ENCODE measurements around the gene TRMT61A. TPM values are rescaled to one million over a fixed set of nuclear protein-coding genes. Genes with fewer than 3 reads are reported as not detected.

Gene TRMT61A
- total and polyA plus RNA-seq, 2 experiments from 2014 or later, result 13.3 to 15.0 TPM

DNA sequence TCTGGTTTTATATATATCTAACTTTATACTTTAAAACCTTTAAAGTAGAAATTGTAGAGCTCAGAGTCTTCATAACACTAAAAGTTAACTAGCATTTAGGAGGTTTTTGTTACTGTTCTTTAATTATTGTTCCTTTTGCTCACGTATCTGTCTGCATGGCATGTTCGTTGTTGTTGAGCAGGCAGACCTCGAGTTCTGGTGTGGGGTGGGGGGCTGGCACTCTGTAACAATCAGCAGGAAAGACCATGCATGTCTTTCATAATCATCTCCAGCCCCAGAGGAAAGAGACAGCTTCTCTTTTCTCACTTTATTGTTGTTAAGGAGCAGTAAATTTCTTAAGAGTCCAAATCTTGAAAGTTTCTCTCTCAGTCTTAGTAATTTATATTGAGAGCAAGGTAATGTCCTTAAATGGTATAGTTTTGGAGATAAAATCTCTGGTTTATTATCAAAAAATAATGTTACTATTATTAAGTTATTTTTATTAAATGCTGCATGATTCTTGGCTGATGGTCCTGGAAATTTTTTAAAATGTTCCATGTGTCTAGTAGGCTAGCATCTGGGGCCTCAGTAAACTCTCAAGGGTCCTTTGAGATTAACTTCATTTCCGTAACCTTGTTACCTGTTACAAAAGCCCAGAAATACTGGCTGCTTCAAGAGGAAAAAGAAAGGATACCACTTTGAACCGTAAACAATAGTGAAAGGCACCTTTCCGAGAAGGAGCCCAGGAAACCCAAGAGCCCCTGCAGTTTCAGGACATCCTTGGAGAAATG, 36.7 kb upstream of the TRMT61A start:
- no peak for DNase-seq
- H4K20me1 ChIP-seq (ENCODE audit: insufficient read depth), result no peaks in the 10 kb centered on the region
- peaks cover 28% of the 10 kb centered on the region; the same call in 1 of the 2 replicates for H3K36me3 ChIP-seq (ENCODE audit: low read depth)
- H3K9me3 ChIP-seq (ENCODE audit: low read depth), result no peaks in the 10 kb centered on the region
- no peaks in the 10 kb centered on the region for H3K9me2 ChIP-seq (ENCODE audit: insufficient read depth)
- peak overlapping the region; percentile 27; the same call in 1 of the 2 replicates for H3K9ac ChIP-seq
- WGBS, 2 experiments (ENCODE audit: low coverage in 1 of 2, low lambda C conversion rate in 2 of 2, missing lambda C conversion rate in 2 of 2), result 46 to 54% methylated on average over 6 of the region's 6 CpGs
- H3K27me3 ChIP-seq (replicated peaks; ENCODE audit: insufficient read depth), result no peaks in the 10 kb centered on the region
- peak overlapping the region; percentile 75 for H3K27ac ChIP-seq
- no peak overlapping the region for H3K4me2 ChIP-seq (ENCODE audit: unreplicated experiment)
- H2AFZ ChIP-seq, result no peak overlapping the region
- peaks cover 23% of the 10 kb centered on the region for H3K4me1 ChIP-seq (ENCODE audit: insufficient read depth)
- no peak for TF ChIP-seq EZH2 (IDR thresholded peaks at IDR 0.05; ENCODE audit: insufficient read depth, poor library complexity, severe bottlenecking)
- TF ChIP-seq EZH2phosphoT487 (IDR thresholded peaks at IDR 0.05; ENCODE audit: insufficient read depth, low read depth), result no peak
- H3K4me3 ChIP-seq, result no peak overlapping the region
- in situ Hi-C loops (cut with MboI), result no loop called here
- peaks cover 61% of the 10 kb centered on the region for H3K79me2 ChIP-seq (ENCODE audit: insufficient read depth)
- peaks cover 5% of the 10 kb centered on the region for H3F3A ChIP-seq (ENCODE audit: insufficient read depth)

DNA sequence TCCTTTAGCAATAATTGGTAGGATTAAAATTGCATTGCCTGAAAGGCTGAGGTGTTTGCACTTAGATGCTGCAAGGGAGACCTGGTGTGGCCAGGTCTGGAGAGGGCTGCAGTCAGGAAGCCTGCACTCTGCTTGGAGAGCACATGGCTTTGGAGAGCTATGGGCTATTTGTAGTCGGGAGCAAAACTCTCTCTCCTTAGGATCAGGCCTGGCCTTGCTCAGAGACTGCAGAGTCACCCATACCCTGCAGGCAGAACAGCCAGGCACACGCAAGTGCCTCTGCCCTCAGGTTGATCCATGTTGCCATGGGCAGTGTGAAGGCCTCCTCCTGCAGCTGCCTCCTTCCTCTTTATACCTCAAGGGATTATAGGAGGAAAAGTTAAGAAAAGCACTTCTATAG, 33.1 kb upstream of the TRMT61A start:
- Histone ChIP-seq H3F3A (ENCODE audit: insufficient read depth) (peaks cover 22% of the 10 kb centered on the region), H4K20me1 (ENCODE audit: insufficient read depth) (no peaks in the 10 kb centered on the region), H3K79me2 (ENCODE audit: insufficient read depth) (peaks cover 49% of the 10 kb centered on the region), H3K9me2 (ENCODE audit: insufficient read depth) (no peaks in the 10 kb centered on the region), H3K9me3 (ENCODE audit: low read depth) (no peaks in the 10 kb centered on the region), H2AFZ (no peak overlapping the region), H3K4me1 (ENCODE audit: insufficient read depth) (peaks cover 15% of the 10 kb centered on the region), H3K36me3 (ENCODE audit: low read depth) (peaks cover 42% of the 10 kb centered on the region), H3K27ac (no peak overlapping the region), H3K9ac (no peak overlapping the region), H3K4me3 (no peak overlapping the region), H3K4me2 (ENCODE audit: unreplicated experiment) (no peak overlapping the region), H3K27me3 (replicated peaks; ENCODE audit: insufficient read depth) (no peaks in the 10 kb centered on the region)
- in situ Hi-C loops (cut with MboI), result no loop called here
- 50% methylated on average over 2 of the region's 2 CpGs for WGBS, 2 experiments (ENCODE audit: low coverage in 1 of 2, low lambda C conversion rate in 2 of 2, missing lambda C conversion rate in 2 of 2)
- DNase-seq, result no peak
- no peak for TF ChIP-seq EZH2 (IDR thresholded peaks at IDR 0.05; ENCODE audit: insufficient read depth, poor library complexity, severe bottlenecking)
- no peak for TF ChIP-seq EZH2phosphoT487 (IDR thresholded peaks at IDR 0.05; ENCODE audit: insufficient read depth, low read depth)

GRCh38 chr14:103496776-103497175, 32.2 kb upstream of the TRMT61A start:
- in situ Hi-C loops (cut with MboI), result no loop called here
- TF ChIP-seq EZH2phosphoT487 (IDR thresholded peaks at IDR 0.05; ENCODE audit: insufficient read depth, low read depth) (no peak), EZH2 (IDR thresholded peaks at IDR 0.05; ENCODE audit: insufficient read depth, poor library complexity, severe bottlenecking) (no peak)
- peaks cover 49% of the 10 kb centered on the region for H3K36me3 ChIP-seq (ENCODE audit: low read depth)
- H3K79me2 ChIP-seq (ENCODE audit: insufficient read depth), result peaks cover 51% of the 10 kb centered on the region
- H3K9me3 ChIP-seq (ENCODE audit: low read depth), result no peaks in the 10 kb centered on the region
- H3K4me3 ChIP-seq, result no peak overlapping the region
- H4K20me1 ChIP-seq (ENCODE audit: insufficient read depth), result no peaks in the 10 kb centered on the region
- DNase-seq, result peak; percentile 33
- no peak overlapping the region for H3K9ac ChIP-seq
- H3K4me1 ChIP-seq (ENCODE audit: insufficient read depth), result peaks cover 15% of the 10 kb centered on the region
- no peaks in the 10 kb centered on the region for H3K9me2 ChIP-seq (ENCODE audit: insufficient read depth)
- no peaks in the 10 kb centered on the region for H3K27me3 ChIP-seq (replicated peaks; ENCODE audit: insufficient read depth)
- 3 to 8% methylated on average over 1 of the region's 1 CpG for WGBS, 2 experiments (ENCODE audit: low coverage in 1 of 2, low lambda C conversion rate in 2 of 2, missing lambda C conversion rate in 2 of 2)
- no peak overlapping the region for H2AFZ ChIP-seq
- peaks cover 22% of the 10 kb centered on the region for H3F3A ChIP-seq (ENCODE audit: insufficient read depth)
- no peak overlapping the region for H3K27ac ChIP-seq
- H3K4me2 ChIP-seq (ENCODE audit: unreplicated experiment), result no peak overlapping the region

- peaks cover 4% of the 10 kb centered on the region; the same call in 1 of the 2 replicates for H3K4me1 ChIP-seq (ENCODE audit: insufficient read depth)
- TF ChIP-seq EZH2 (IDR thresholded peaks at IDR 0.05; ENCODE audit: insufficient read depth, poor library complexity, severe bottlenecking) (no peak), EZH2phosphoT487 (IDR thresholded peaks at IDR 0.05; ENCODE audit: insufficient read depth, low read depth) (no peak)
- H3F3A ChIP-seq (ENCODE audit: insufficient read depth), result peaks cover 17% of the 10 kb centered on the region; the same call in 1 of the 2 replicates
- no peak overlapping the region for H3K9ac ChIP-seq
- peaks cover 67% of the 10 kb centered on the region for H3K36me3 ChIP-seq (ENCODE audit: low read depth)
- 75 to 81% methylated on average over 10 of the region's 10 CpGs for WGBS, 2 experiments (ENCODE audit: low coverage in 1 of 2, low lambda C conversion rate in 2 of 2, missing lambda C conversion rate in 2 of 2)
- in situ Hi-C loops (cut with MboI), result no loop called here
- no peak overlapping the region for H3K4me3 ChIP-seq
- H3K27ac ChIP-seq, result no peak overlapping the region
- no peaks in the 10 kb centered on the region for H3K27me3 ChIP-seq (replicated peaks; ENCODE audit: insufficient read depth)
- peaks cover 53% of the 10 kb centered on the region for H3K79me2 ChIP-seq (ENCODE audit: insufficient read depth)
- no peaks in the 10 kb centered on the region for H3K9me2 ChIP-seq (ENCODE audit: insufficient read depth)
- no peak overlapping the region for H2AFZ ChIP-seq
- no peak for DNase-seq
- H3K9me3 ChIP-seq (ENCODE audit: low read depth), result no peaks in the 10 kb centered on the region
- no peaks in the 10 kb centered on the region for H4K20me1 ChIP-seq (ENCODE audit: insufficient read depth)
- no peak overlapping the region for H3K4me2 ChIP-seq (ENCODE audit: unreplicated experiment)
These were observed 29.3 kb upstream of the TRMT61A start for GRCh38 chr14:103499709-103500108.
